Large intestine (tissue), 3 donors: Measurements from ENCODE around the gene DTHD1. TPM values are rescaled to one million over a fixed set of nuclear protein-coding genes. Genes with fewer than 3 reads are reported as not detected.

Experiments used
- DNase-seq, 2 donors: peaks; one replicate each; pipeline versions ENCODE4 v3.0.0 to v3.0.0-alpha.2; 2013
- H3K27ac ChIP-seq: one replicate; pipeline ENCODE4 v1.5.1; 2013; ENCODE audit warnings: low read length
- H3K27me3 ChIP-seq: 2 replicates; pipeline ENCODE4 v1.6.1; 2013; ENCODE audit warnings: low read length; ENCODE audit not compliant: control insufficient read depth, insufficient read depth
- H3K36me3 ChIP-seq: 2 replicates; pipeline ENCODE4 v1.6.1; 2013; ENCODE audit warnings: low read length; ENCODE audit not compliant: control insufficient read depth, insufficient read depth
- H3K4me1 ChIP-seq: one replicate; pipeline ENCODE4 v1.6.1; 2013; ENCODE audit warnings: low read length; ENCODE audit not compliant: control insufficient read depth, insufficient read depth
- H3K4me3 ChIP-seq: one replicate; pipeline ENCODE4 v1.5.1; 2013; ENCODE audit warnings: low read length
- H3K9me3 ChIP-seq: one replicate; pipeline ENCODE4 v1.6.1; 2013; ENCODE audit warnings: mild to moderate bottlenecking, low read depth, low read length, moderate library complexity; ENCODE audit not compliant: control insufficient read depth
- WGBS: methylation state at CpG from one replicate; pipeline ENCODE4 v1.1.5; 2013; ENCODE audit warnings: low lambda C conversion rate; ENCODE audit not compliant: insufficient coverage; 5-methylcytosine and 5-hydroxymethylcytosine counted together
- polyA plus RNA-seq: library from polyadenylated mRNA; unstranded; fragments of 120-200 nt; gene quantifications from one replicate; pipeline ENCODE4 v1.2.1, GENCODE V29; 2013

The DTHD1 gene
- polyA plus RNA-seq, 1 donor = 0.16 TPM

GRCh38 chr4:36313301-36313700 is 31.9 kb downstream of the DTHD1 start:
- no peaks in the 10 kb centered on the region for H3K4me1 ChIP-seq
- H3K4me3 ChIP-seq = no peak overlapping the region
- H3K27ac ChIP-seq = no peak overlapping the region
- no peak for DNase-seq
- no peaks in the 10 kb centered on the region for H3K27me3 ChIP-seq
- no peaks in the 10 kb centered on the region for H3K9me3 ChIP-seq
- no peaks in the 10 kb centered on the region for H3K36me3 ChIP-seq

GRCh38 chr4:36313703-36314102 is 32.3 kb downstream of the DTHD1 start:
- no peaks in the 10 kb centered on the region for H3K27me3 ChIP-seq
- no peaks in the 10 kb centered on the region for H3K4me1 ChIP-seq
- DNase-seq = no peak
- no peak overlapping the region for H3K27ac ChIP-seq
- H3K36me3 ChIP-seq = no peaks in the 10 kb centered on the region
- WGBS = no CpG with 5 or more reads among the region's 1 CpG
- H3K9me3 ChIP-seq = no peaks in the 10 kb centered on the region
- no peak overlapping the region for H3K4me3 ChIP-seq

DNA sequence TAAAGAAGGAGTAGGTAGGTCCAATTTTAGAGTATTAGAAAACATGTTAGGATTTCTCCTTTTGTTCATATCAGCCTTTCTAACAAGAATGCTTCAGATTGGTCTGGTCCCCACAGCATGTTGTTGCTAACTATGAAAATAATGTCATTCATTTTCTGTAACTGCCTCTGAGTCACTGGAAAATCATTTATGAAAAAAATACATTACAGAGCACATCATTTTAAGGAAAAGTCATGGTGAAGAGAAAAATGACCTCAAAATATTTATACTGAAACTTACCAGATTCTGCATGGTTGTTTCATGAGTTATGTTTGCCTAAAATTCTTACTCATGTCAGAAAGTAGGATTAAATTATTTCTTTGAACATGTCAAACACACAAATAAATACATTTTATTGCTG is 35.2 kb downstream of the DTHD1 start:
- no peak overlapping the region for H3K4me3 ChIP-seq
- no peak overlapping the region for H3K27ac ChIP-seq
- no peaks in the 10 kb centered on the region for H3K9me3 ChIP-seq
- no peaks in the 10 kb centered on the region for H3K4me1 ChIP-seq
- H3K36me3 ChIP-seq = no peaks in the 10 kb centered on the region
- DNase-seq = no peak
- no peaks in the 10 kb centered on the region for H3K27me3 ChIP-seq

DNA sequence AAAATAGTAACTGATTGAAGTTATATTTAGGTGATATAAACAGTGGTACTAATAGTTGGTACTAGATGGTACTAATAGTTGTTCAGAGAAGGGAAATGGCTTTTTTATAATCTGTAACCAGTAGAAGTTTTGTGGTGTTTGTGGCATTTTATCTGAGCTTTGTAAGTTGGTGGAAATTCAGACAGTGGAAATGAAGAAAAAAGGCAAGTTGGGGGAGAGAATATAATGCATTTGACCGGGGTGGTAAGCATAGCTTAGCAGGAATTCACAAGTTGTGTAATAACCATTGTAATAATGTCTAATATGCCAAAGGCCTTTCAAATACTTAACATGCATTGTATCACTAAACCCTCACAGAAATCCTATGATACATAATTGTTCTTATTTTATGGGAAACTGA is 36.3 kb downstream of the DTHD1 start:
- Histone ChIP-seq H3K4me1 (no peaks in the 10 kb centered on the region), H3K4me3 (no peak overlapping the region), H3K9me3 (no peaks in the 10 kb centered on the region), H3K36me3 (no peaks in the 10 kb centered on the region), H3K27me3 (no peaks in the 10 kb centered on the region), H3K27ac (no peak overlapping the region)
- WGBS = no CpG with 5 or more reads among the region's 1 CpG
- DNase-seq = no peak

GRCh38 chr4:36320117-36320896 is 38.9 kb downstream of the DTHD1 start:
- no peaks in the 10 kb centered on the region for H3K27me3 ChIP-seq
- H3K9me3 ChIP-seq = no peaks in the 10 kb centered on the region
- 77% methylated on average over 3 of the region's 6 CpGs for WGBS
- H3K4me1 ChIP-seq = no peaks in the 10 kb centered on the region
- no peak overlapping the region for H3K27ac ChIP-seq
- no peak overlapping the region for H3K4me3 ChIP-seq
- no peaks in the 10 kb centered on the region for H3K36me3 ChIP-seq
- DNase-seq = no peak

- no peaks in the 10 kb centered on the region for H3K36me3 ChIP-seq
- WGBS = no CpG with 5 or more reads among the region's 4 CpGs
- H3K4me3 ChIP-seq = no peak overlapping the region
- H3K9me3 ChIP-seq = no peaks in the 10 kb centered on the region
- DNase-seq = no peak
- H3K4me1 ChIP-seq = no peaks in the 10 kb centered on the region
- H3K27ac ChIP-seq = no peak overlapping the region
- H3K27me3 ChIP-seq = no peaks in the 10 kb centered on the region
Measured at GRCh38 chr4:36321176-36321575, 39.8 kb downstream of the DTHD1 start.

DNA sequence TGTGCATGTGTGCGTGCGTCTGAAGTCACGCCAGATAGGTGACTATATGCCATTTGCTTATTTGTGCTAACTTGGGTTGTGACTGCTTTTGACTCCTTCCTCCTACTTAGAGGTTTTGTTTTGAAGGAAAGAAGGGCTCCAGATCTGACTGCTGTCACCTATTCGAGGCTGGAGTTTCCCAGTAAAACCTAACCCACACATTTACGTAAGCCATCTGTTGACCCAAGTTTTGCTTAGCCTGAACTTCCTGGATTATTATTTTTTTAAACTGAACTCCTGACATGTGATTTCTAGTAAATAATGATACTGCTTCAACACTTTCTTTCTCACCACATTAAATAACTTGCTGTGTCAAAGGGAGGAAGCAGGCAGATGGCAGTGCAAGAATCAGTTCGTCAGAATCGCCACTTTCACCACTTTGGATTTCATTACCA is 41.5 kb downstream of the DTHD1 start:
- WGBS = 85% methylated on average over 2 of the region's 7 CpGs
- no peak overlapping the region for H3K27ac ChIP-seq

DNA sequence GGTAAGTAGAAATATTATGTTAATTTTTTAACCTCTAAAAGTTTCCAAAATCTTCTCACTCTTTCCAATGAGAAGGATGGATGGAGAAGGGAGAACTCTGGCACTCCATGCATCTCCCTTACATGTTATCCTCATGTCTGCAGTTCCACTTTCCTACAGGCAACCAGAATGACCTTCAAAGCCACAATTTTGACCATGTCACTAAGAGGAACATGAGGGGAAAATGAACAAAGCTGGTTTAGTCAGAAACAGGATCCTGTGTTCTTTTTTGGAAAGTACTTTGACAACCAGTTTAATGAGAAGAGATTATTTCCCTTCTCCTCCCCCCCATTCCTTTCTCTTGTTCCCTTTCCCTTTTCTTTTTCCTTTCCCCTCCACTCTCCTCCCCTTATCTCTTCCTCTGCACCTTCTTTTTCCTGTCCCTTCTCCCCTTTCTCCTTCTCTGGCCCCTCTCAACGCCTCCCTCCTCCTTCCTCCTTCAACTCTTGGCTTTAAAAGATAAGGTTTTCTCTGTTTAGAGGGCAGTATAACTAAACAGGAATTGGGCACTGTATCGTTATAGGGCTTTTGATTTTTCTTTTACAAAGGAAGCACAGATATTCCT is 42.5 kb downstream of the DTHD1 start:
- H3K36me3 ChIP-seq = no peaks in the 10 kb centered on the region
- DNase-seq = no peak
- no peaks in the 10 kb centered on the region for H3K4me1 ChIP-seq
- H3K4me3 ChIP-seq = no peak overlapping the region
- H3K27me3 ChIP-seq = no peaks in the 10 kb centered on the region
- 29% methylated on average over 2 of the region's 2 CpGs for WGBS
- H3K9me3 ChIP-seq = no peaks in the 10 kb centered on the region
- no peak overlapping the region for H3K27ac ChIP-seq

More for the DNA sequence above, 41.5 kb downstream of the DTHD1 start:
- no peaks in the 10 kb centered on the region for H3K36me3 ChIP-seq
- H3K4me3 ChIP-seq = no peak overlapping the region
- DNase-seq = no peak
- H3K9me3 ChIP-seq = no peaks in the 10 kb centered on the region
- no peaks in the 10 kb centered on the region for H3K4me1 ChIP-seq
- H3K27me3 ChIP-seq = no peaks in the 10 kb centered on the region

DNA sequence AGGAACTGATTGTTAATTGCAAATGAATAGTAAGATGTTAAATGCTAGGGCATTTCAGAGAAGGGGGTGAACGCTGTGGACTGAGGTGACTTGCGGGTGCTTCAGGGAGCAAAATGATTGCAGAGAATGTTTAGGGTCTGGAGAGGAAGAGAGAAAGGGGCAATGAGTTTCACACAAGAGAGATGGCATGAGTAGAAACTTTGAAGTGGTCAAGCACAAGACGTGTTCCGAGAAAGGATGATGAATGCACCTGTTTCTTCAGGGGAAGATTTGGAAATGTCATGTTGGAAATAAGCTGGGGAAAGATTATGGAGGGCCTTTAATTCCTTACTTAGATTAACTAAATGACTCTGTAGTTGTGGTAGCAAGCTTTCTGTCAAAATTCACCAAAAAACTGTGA is 43.4 kb downstream of the DTHD1 start:
- H3K9me3 ChIP-seq = no peaks in the 10 kb centered on the region
- H3K27ac ChIP-seq = no peak overlapping the region
- H3K4me1 ChIP-seq = no peaks in the 10 kb centered on the region
- DNase-seq = no peak
- H3K4me3 ChIP-seq = no peak overlapping the region
- WGBS = 100% methylated on average over 1 of the region's 4 CpGs
- H3K36me3 ChIP-seq = no peaks in the 10 kb centered on the region
- no peaks in the 10 kb centered on the region for H3K27me3 ChIP-seq

DNA sequence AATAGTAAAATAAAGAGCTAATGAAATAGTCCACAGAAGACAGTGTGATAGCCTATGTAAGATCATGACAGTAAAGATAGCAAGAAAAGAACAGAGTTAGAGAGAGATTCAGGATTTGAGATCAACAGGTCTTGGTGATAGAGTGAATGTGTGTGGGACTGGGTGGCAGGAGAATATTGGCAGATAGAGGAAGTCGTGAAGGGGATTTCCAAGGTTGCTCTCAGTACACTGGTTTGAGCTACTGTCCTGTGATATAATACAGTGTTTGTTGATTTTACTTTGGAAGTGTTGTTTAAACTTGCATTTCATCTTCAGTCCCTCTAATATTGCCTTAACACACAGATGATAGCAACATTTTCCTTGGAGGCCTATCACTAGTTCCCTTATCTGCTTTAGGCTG is 44.1 kb downstream of the DTHD1 start:
- H3K9me3 ChIP-seq = no peaks in the 10 kb centered on the region
- no peaks in the 10 kb centered on the region for H3K27me3 ChIP-seq
- H3K36me3 ChIP-seq = no peaks in the 10 kb centered on the region
- no peaks in the 10 kb centered on the region for H3K4me1 ChIP-seq
- DNase-seq = no peak
- H3K27ac ChIP-seq = no peak overlapping the region
- WGBS = no CpG with 5 or more reads among the region's 1 CpG
- no peak overlapping the region for H3K4me3 ChIP-seq

DNA sequence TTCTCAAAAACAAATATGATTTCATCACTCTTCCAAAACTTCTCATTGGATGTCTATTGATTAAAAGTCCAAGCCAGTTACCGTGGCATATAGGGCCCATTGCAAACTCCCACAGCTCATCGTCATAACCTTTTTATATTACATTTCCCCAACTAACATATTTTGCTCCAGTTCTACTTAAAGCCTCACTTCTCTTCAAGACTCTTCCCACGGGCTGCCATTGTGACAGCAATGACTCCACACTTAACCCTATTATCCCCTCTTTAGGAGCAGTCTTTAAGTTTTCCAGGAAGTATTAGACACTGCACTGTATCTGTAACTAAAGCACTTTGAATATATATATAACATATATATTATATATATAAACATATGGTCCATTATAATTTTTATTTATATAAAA is 44.5 kb downstream of the DTHD1 start:
- H3K27me3 ChIP-seq = no peaks in the 10 kb centered on the region
- H3K4me1 ChIP-seq = no peaks in the 10 kb centered on the region
- no peak for DNase-seq
- no peak overlapping the region for H3K4me3 ChIP-seq
- no peaks in the 10 kb centered on the region for H3K9me3 ChIP-seq
- H3K27ac ChIP-seq = no peak overlapping the region
- no peaks in the 10 kb centered on the region for H3K36me3 ChIP-seq
- WGBS = 67% methylated on average over 1 of the region's 3 CpGs
